GM19395 (cell line): ENCODE data around the gene ZMIZ2.
"Not testable (repeated sequence)": the region's sequence is repeated elsewhere in the genome, so short reads cannot be mapped to it uniquely, and the experiment has no call there.

Source experiments
- ATAC-seq: cut with Tn5 transposase; IDR thresholded peaks from one replicate; pipeline ENCODE4 v1.9.1; 2021; ENCODE audit warnings: mild to moderate bottlenecking, moderate library complexity; ENCODE audit not compliant: unreplicated experiment

ZMIZ2 gene

GRCh38 chr7:44727158-44727936 lies 21.3 kb upstream of the ZMIZ2 start:
- no peak for ATAC-seq

DNA sequence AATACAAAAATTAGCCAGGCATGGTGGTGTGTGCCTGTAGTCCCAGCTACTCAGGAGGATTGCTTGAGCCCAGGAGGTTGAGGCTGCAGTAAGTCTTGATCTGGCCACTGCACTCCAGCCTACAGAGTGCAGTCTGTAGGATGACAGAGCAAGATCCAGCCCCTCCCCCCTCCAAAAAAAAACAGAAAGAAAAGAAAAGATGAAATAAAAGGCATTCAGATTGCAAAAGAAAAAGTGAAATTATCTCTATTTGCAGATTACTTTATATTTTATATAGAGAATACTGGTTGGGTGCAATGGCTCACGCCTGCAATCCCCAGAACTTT lies 20.7 kb upstream of the ZMIZ2 start:
- no peak for ATAC-seq

GRCh38 chr7:44729949-44730590 lies 18.6 kb upstream of the ZMIZ2 start:
- no peak for ATAC-seq

- ATAC-seq: not testable (repeated sequence)
Observed at GRCh38 chr7:44732971-44733370, 15.7 kb upstream of the ZMIZ2 start.

GRCh38 chr7:44733708-44734481 lies 14.8 kb upstream of the ZMIZ2 start:
- no peak for ATAC-seq

DNA sequence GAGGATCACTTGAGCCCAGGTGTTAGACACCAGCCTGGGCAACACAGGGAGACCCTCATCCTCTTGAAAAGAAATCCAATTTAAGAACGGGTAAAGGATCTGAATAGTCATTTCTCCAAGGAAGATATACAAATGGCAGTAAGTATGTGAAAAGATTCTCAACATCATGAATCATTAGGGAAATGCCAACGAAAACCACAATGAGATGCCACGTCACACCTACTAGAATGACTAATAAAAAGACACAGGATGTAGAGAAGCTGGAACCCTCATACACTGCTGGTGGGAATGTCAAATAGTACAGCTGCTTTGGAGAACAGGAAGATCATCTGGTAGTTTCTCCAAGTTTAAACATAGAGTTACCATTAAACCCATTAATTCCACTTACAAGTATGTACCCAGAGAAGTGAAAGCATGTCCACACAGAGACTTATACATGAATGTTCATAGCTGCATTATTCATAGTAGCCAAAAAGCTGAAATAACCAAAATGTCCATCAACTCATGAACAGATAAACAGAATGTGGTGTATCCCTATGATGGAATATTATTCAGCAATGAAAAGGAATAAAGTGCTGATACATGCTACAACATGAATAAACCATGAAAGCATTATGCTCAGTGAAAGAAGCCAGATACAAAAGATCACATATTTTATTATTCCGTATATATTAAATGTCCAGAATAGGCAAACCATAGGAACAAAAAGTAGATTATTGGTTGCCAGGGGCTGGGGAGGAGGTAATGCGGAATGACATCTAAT lies 13.1 kb upstream of the ZMIZ2 start:
- no peak for ATAC-seq

DNA sequence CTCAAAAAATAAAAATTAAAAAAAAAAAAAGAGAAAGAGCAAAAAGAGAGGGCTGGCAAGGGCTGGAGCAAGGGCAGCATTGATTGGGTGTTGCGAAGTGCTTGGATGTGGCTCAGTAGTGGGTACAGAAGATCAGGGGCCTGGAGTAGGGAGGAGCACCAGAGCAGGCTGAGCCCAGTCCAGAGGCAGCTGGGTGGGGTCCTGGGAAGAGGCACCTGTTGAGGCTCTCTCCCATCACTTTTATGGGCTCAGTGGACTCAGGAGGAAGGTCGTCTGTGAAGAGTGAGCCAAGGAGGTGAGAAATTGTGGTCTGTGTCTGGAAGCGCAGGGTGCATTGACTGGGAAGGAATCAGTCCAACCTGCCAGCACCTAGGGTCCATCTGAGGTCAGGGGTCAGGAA lies 11.8 kb upstream of the ZMIZ2 start:
- no peak for ATAC-seq

DNA sequence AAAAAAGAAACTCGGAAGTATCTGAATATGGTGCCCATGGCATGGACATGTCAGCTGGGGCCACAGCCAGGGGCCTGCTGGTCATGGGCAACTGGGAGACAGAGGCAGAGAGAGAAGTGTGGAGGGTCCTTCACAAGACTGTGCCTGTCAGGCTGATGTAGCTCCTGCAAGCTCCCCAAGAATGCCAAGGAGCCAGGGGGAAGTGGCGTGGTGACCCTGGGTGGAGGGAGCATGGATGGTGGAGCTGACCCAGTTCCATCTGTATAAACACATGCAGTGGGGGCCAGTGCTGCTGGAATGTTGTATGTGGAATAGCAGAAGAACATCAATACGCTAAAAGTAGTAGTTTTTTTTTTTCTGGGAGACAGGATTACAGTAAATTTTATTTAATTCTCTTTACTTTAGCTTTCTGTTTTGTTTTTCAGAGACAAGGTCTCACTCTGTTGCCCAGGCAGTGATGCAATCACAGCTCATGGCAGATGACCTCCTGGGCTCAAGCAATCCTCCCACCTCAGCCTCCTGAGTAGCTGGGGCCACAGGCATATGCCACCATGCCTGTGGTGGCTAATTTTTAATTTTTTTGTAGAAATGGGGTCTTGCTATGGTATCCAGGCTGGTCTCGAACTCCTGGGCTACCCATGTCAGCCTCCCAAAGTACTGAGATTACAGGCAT lies 10.5 kb upstream of the ZMIZ2 start:
- ATAC-seq: no peak

DNA sequence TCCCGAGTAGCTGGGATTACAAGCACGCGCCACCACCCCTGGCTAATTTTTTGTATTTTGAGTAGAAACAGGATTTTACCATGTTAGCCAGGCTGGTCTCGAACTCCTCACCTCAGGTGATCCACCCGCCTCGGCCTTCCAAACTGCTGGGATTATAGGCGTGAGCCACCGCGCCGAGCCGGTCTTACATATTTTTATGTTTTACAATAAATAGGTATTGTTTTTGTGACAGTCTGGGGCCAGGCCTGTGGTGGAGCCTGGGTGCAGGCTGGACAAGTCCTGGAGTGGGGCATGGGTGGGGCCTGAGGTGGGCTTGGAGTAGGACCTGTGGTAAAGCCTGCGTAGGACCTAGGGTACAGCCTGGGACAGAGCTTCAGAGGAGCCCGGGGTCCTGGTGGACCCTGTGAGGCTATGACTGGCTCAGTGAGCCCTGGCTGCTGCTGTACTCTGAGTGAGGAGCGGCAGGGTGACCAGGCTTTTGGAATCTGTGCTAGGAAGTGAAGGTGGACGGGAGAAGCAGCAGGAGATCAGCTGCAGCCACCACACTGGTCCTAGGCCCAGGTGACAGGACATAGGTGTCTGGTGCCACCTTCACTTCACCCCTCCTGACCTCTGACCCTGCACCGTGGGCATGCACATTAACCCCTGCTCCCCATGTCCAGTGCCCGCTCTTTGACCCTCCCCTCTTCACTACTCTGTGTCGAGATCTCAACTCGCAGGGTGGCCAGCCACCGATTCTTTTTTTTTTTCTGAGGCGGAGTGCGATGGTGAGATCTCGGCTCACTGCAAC lies 9.6 kb upstream of the ZMIZ2 start:
- ATAC-seq: no peak

- no peak for ATAC-seq
Observed at GRCh38 chr7:44740055-44740454, 8.6 kb upstream of the ZMIZ2 start.

- no peak for ATAC-seq
Observed at GRCh38 chr7:44743750-44744149, 4.9 kb upstream of the ZMIZ2 start.

DNA sequence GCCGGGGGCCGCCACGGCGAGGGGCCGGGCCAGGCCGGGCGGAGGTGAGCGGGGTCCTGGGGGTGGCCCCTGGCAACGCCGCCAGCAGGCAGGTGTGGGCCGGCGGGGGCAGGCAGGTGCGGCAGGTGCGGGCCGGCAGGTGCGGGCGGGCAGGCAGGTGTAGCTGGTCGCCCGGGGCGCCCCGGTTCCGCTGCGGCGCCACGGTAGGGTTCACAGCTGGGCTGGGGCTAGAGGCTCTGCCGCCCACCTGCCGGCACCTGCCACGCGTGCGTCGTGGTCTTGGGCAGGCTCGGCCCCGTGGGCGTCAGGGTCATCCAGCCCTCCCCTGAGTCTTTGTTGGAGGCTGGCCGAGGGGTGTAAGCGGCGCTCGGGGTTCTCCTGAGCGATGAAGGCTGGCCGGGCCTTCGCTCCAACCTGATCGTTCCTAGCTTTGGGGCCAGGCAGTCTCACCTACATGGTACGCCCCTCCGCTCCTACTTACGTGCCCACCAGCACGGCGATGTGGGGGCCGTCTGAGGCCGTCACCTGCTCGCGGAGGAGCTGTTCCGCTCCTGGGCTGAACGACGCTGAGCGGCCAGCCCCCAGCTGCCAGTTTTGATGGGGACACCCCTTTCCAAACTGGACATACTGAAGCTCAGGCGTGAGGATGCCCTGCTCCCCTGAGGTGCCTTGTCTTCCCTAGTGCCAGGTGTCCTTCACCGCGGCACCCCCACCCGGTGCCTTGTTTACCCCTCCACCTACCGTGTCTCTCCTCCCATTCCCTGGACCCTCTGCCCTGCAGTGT lies 493 bp downstream of the ZMIZ2 start:
- ATAC-seq: peak; percentile 13

DNA sequence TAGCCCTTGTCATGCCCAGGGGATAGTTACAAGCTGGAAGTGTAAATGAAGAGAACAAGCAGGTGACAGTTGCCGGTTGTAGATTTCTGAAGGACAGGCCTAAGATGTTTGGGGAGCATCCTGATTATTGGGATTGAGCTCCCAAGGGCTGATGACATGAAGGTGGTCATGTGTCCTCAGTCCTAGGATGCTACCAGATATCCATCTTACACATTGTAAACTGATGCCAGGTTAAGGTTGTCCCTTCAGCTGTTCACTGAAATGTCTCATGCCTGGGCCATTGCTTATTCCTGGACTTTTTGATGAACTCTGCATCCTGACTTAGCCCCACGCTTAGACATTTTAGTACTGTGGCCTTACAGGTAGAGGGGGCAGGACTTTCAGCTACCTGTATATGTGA lies 1.3 kb downstream of the ZMIZ2 start:
- ATAC-seq: no peak

DNA sequence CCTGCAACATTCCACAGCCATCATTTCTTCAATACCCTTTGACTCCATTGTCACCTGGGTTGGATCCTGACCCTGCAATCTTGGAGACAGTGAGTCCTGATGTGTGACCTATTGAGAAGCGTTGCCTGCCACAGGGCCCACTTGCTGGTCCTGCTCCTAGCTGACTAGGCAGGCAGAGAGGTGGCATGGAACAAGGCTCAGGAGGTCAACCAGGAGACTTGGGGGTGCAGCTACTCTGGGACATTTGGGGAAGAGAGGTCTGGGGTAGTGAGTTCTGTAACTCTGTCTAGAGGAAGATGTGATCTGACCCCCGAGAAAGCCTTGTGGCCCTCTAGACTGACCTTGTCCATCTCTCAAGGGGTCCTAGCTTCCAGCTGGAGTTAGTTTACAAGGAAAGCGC lies 1.8 kb downstream of the ZMIZ2 start:
- no peak for ATAC-seq

GRCh38 chr7:44750921-44751571 lies 2.4 kb downstream of the ZMIZ2 start:
- peak; percentile 70 for ATAC-seq

- ATAC-seq: no peak
Observed at GRCh38 chr7:44752822-44753221, 4.2 kb downstream of the ZMIZ2 start.

- ATAC-seq: no peak
Observed at GRCh38 chr7:44754802-44755697, 6.4 kb downstream of the ZMIZ2 start.
